Measurements from ENCODE around the gene DUSP5. TPM values are rescaled to one million over a fixed set of nuclear protein-coding genes. Genes with fewer than 3 reads are reported as not detected.

Gene DUSP5
- total RNA-seq, 3 donors from 2014 or later = 3.8 to 35.4 (median 26.9) TPM

DNA sequence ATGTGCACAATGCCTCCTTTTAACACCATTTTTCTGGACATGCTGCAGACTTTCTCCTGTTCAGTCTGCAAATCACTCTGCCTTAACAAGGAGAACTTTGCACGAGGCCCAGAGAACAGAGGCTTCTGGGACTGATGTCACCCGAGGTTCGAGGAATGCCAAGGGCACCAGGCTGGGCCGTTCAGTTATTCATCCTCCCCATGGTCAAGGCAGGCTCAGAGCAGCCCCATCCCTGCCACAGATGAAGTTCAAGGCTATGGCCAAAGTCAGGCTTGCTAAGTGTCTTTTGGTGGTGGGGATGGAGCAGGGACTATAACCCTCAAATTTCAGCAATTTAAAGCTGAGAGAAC is 9.4 kb upstream of the DUSP5 start:
- intact Hi-C loops (cut with DNase I; ENCODE audit: low total_unique reads) = no loop called here
- no peaks in the 10 kb centered on the region for H3K27me3 ChIP-seq
- DNase-seq (ENCODE audit: low spot score in 2 of 2) = no peak
- H3K36me3 ChIP-seq = no peaks in the 10 kb centered on the region
- no peak overlapping the region for H3K27ac ChIP-seq
- no peak for TF ChIP-seq POLR2A (IDR thresholded peaks at IDR 0.05)
- no peak for TF ChIP-seq POLR2AphosphoS5 (IDR thresholded peaks at IDR 0.05)
- TF ChIP-seq, protein P1, sequence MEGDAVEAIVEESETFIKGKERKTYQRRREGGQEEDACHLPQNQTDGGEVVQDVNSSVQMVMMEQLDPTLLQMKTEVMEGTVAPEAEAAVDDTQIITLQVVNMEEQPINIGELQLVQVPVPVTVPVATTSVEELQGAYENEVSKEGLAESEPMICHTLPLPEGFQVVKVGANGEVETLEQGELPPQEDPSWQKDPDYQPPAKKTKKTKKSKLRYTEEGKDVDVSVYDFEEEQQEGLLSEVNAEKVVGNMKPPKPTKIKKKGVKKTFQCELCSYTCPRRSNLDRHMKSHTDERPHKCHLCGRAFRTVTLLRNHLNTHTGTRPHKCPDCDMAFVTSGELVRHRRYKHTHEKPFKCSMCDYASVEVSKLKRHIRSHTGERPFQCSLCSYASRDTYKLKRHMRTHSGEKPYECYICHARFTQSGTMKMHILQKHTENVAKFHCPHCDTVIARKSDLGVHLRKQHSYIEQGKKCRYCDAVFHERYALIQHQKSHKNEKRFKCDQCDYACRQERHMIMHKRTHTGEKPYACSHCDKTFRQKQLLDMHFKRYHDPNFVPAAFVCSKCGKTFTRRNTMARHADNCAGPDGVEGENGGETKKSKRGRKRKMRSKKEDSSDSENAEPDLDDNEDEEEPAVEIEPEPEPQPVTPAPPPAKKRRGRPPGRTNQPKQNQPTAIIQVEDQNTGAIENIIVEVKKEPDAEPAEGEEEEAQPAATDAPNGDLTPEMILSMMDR (IDR thresholded peaks at IDR 0.05) = no peak
- no peaks in the 10 kb centered on the region for H3K4me1 ChIP-seq
- no peak overlapping the region for H3K4me3 ChIP-seq
- H3K9me3 ChIP-seq = no peaks in the 10 kb centered on the region

DNA sequence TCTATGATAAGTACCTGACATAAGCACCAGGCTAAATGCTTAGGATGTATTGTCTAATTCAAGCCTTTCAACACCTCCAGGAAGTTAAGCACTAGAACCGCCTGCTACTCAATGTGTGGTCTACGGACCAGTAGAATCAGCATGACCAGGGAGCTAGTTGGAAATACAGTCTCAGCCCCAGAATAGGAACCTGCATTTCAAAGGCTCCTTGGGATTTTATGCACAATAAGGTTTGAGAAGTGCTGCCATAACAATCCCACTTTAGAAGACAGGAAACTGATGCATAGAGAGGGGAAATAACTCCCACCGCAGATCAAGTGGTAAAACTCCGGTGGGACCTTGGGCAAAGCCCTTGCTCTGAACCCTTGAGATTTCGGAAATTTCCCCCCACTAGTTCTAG is 8.8 kb upstream of the DUSP5 start:
- intact Hi-C loops (cut with DNase I; ENCODE audit: low total_unique reads) = no loop called here
- DNase-seq (ENCODE audit: low spot score in 2 of 2) = no peak
- Histone ChIP-seq H3K4me1 (no peaks in the 10 kb centered on the region), H3K4me3 (no peak overlapping the region), H3K36me3 (no peaks in the 10 kb centered on the region), H3K27ac (no peak overlapping the region), H3K9me3 (no peaks in the 10 kb centered on the region), H3K27me3 (no peaks in the 10 kb centered on the region)
- no peak for TF ChIP-seq POLR2AphosphoS5 (IDR thresholded peaks at IDR 0.05)
- TF ChIP-seq POLR2A (IDR thresholded peaks at IDR 0.05) = no peak
- TF ChIP-seq, protein P1 (IDR thresholded peaks at IDR 0.05) = no peak

DNA sequence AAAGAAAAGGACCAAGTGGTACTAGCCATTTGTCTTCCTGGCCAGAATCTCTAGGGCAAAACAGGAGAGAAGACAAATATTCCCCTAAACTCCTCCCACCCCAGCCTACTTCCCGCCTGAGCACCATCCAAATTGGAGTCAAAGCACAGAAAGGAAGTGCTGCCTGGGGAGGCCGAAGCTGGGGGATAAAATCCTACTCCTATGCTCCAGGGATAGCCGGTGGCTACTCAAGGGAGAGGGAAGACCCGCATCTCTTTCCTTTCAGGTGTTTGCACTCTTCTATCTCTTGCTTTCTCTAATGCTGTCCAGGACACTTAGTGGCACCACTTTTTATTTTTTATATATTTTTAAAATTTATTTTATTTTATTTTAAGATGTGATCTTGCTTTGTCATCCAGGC is 7.1 kb upstream of the DUSP5 start:
- no peak for DNase-seq (ENCODE audit: low spot score in 2 of 2)
- Histone ChIP-seq H3K27me3 (no peaks in the 10 kb centered on the region), H3K4me1 (no peaks in the 10 kb centered on the region), H3K36me3 (no peaks in the 10 kb centered on the region), H3K9me3 (no peaks in the 10 kb centered on the region), H3K4me3 (no peak overlapping the region), H3K27ac (peak overlapping the region in 1 of 2 donors; percentile 2)
- TF ChIP-seq, protein P1 (IDR thresholded peaks at IDR 0.05) = no peak
- TF ChIP-seq POLR2AphosphoS5 (IDR thresholded peaks at IDR 0.05) (no peak), POLR2A (IDR thresholded peaks at IDR 0.05) (no peak)
- intact Hi-C loops (cut with DNase I; ENCODE audit: low total_unique reads) = no loop called here

DNA sequence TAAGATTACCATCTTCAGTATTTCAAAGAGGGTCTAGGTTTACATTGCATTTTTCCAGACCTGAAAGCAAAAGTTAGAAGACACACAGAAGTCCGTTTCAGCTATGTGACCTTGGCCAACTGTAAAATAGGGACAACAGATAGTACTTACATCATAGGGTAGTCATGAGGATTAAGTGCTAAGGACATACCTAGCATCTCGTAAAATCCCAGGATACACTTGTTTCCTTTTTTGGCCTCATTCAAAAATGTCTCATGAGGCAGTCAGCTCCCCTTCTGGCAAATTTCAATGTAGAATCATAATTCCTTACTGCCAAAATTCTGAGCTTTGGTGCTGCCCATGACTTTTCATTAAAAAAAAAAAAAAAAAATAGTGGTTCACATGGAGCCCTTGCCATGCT is 6.4 kb upstream of the DUSP5 start:
- H3K4me3 ChIP-seq = no peak overlapping the region
- intact Hi-C loops (cut with DNase I; ENCODE audit: low total_unique reads) = no loop called here
- no peaks in the 10 kb centered on the region for H3K4me1 ChIP-seq
- peak overlapping the region in 1 of 2 donors; percentile 2 for H3K27ac ChIP-seq
- H3K9me3 ChIP-seq = no peaks in the 10 kb centered on the region
- no peaks in the 10 kb centered on the region for H3K27me3 ChIP-seq
- DNase-seq (ENCODE audit: low spot score in 2 of 2) = no peak
- H3K36me3 ChIP-seq = no peaks in the 10 kb centered on the region
- TF ChIP-seq POLR2AphosphoS5 (IDR thresholded peaks at IDR 0.05) (no peak), POLR2A (IDR thresholded peaks at IDR 0.05) (no peak)
- TF ChIP-seq, protein P1 (IDR thresholded peaks at IDR 0.05) = no peak

DNA sequence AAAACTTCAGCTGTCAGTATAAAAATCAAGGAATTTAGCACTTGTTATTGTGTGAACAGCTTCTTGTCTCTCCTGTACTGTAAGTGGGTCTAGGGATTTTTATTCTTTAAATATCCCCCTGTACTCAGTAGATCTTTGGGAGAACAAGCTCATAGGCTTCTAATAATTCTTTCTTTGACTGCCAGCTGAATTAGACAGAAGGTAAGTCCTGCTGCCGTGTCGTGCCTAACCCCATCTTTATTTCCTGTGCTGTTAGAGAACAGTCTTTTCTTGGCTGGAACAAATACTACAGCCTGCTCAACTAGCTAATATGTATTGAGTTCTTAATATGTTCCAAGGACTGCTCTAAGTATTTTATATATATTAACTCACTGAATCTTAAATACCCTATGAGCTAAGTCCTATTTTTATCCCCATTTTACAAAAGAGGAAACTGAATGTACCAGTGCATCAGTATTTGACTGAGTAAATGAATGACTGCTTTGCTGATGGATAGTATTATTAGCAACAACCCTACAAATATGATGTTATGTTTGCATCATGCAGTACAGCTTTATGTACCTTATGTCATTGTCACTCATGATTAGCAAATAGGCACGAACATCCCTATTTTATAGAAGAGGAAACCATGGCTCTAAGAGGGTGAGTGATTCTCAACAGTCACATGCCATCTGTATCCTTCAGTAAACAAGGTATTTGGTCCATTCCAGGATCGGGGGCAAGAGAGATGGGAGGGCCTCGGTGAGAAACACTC is 5.5 kb upstream of the DUSP5 start:
- Histone ChIP-seq H3K27me3 (no peaks in the 10 kb centered on the region), H3K9me3 (no peaks in the 10 kb centered on the region), H3K4me1 (no peaks in the 10 kb centered on the region), H3K36me3 (no peaks in the 10 kb centered on the region), H3K4me3 (no peak overlapping the region), H3K27ac (peak overlapping the region in 1 of 2 donors; percentile 65)
- TF ChIP-seq POLR2AphosphoS5 (IDR thresholded peaks at IDR 0.05) (no peak), POLR2A (IDR thresholded peaks at IDR 0.05) (no peak)
- TF ChIP-seq, protein P1 (IDR thresholded peaks at IDR 0.05) = no peak
- no peak for DNase-seq (ENCODE audit: low spot score in 2 of 2)
- intact Hi-C loops (cut with DNase I; ENCODE audit: low total_unique reads) = no loop called here
